SK-N-SH (cell line): ENCODE measurements around the gene ZNF784. TPM values are rescaled to one million over a fixed set of nuclear protein-coding genes. Genes with fewer than 3 reads are reported as not detected.

Experiments
- CTCF ChIA-PET: fragments of 300-600, 350-600 bp; formaldehyde crosslinking; extraction: SDS; loops from one replicate; lab custom pipeline; 2021; lab: Yijun Ruan, JAX
- POLR2A ChIA-PET: fragments of 350-600 bp; sonication (Branson Sonifier 250); formaldehyde crosslinking; extraction: SDS; loops from one replicate; lab custom pipeline; 2020; ENCODE audit warnings: antibody characterized with exemption, inconsistent platforms; lab: Yijun Ruan, JAX
- DNase-seq: peaks from one replicate; pipeline ENCODE4 v3.0.0; 2012
- H2AFZ ChIP-seq: fragments of 200-600 bp; sonication (generic); 2 replicates; pipeline ENCODE4 v1.8.1; 2016; ENCODE audit warnings: antibody characterized with exemption, mild to moderate bottlenecking, low read depth
- H3F3A ChIP-seq: fragments of 200-600 bp; sonication (generic); replicated peaks from 2 replicates; pipeline ENCODE3; 2016; ENCODE audit warnings: antibody characterized with exemption, mild to moderate bottlenecking; ENCODE audit not compliant: insufficient read depth
- H3K27ac ChIP-seq, 2 experiments: fragments of 200-500 bp in 1 of 2; fragments of 200-600 bp in 1 of 2; sonication (Bioruptor generic) in 1 of 2; sonication (generic), shearing (Covaris generic) in 1 of 2; 2 replicates each; pipeline versions ENCODE4 v1.5.1 to v1.6.1; 2014 to 2016; ENCODE audit warnings: low read depth in 2 of 2, inconsistent platforms in 1 of 2, low read length in 1 of 2, mild to moderate bottlenecking in 1 of 2, mixed read lengths in 1 of 2
- H3K27me3 ChIP-seq: fragments of 200-600 bp; sonication (generic), shearing (Covaris generic); 2 replicates; pipeline ENCODE4 v1.6.1; 2016; ENCODE audit warnings: mixed run types; ENCODE audit not compliant: insufficient read depth
- H3K36me3 ChIP-seq, 2 experiments: fragments of 200-500 bp in 1 of 2; fragments of 200-600 bp in 1 of 2; sonication (Bioruptor generic) in 1 of 2; sonication (generic) in 1 of 2; replicated peaks in 1 of 2; 2 replicates each; pipeline versions ENCODE3 to v1.5.1; 2014 to 2016; ENCODE audit warnings: low read length in 1 of 2, mild to moderate bottlenecking in 1 of 2; ENCODE audit not compliant: insufficient read depth in 2 of 2, control insufficient read depth in 1 of 2
- H3K4me1 ChIP-seq, 2 experiments: fragments of 200-500 bp in 1 of 2; fragments of 200-600 bp in 1 of 2; sonication (Bioruptor generic) in 1 of 2; sonication (generic), shearing (Covaris generic) in 1 of 2; 2 replicates each; pipeline versions ENCODE4 v1.5.1 to v1.6.1; 2014 to 2016; ENCODE audit warnings: low read depth in 1 of 2, low read length in 1 of 2, mixed run types in 1 of 2; ENCODE audit not compliant: insufficient read depth in 2 of 2, control insufficient read depth in 1 of 2
- H3K4me2 ChIP-seq: fragments of 200-600 bp; sonication (generic), shearing (Covaris generic); 2 replicates; pipeline ENCODE4 v1.6.1; 2017; ENCODE audit warnings: mixed run types
- H3K4me3 ChIP-seq, 2 experiments: fragments of 200-500 bp in 1 of 2; fragments of 200-600 bp in 1 of 2; sonication (Bioruptor generic) in 1 of 2; sonication (generic), shearing (Covaris generic) in 1 of 2; 2 replicates each; pipeline versions ENCODE4 v1.5.1 to v1.8.1; 2014 to 2016; ENCODE audit warnings: low read depth in 2 of 2, inconsistent platforms in 1 of 2, low read length in 1 of 2, mild to moderate bottlenecking in 1 of 2, mixed read lengths in 1 of 2, moderate library complexity in 1 of 2
- H3K79me2 ChIP-seq: fragments of 200-600 bp; sonication (generic); 2 replicates; pipeline ENCODE4 v1.8.1; 2017; ENCODE audit warnings: mild to moderate bottlenecking; ENCODE audit not compliant: insufficient read depth
- H3K9ac ChIP-seq: fragments of 200-600 bp; sonication (generic); 2 replicates; pipeline ENCODE4 v1.6.1; 2017; ENCODE audit warnings: mixed run types
- H3K9me2 ChIP-seq: fragments of 200-600 bp; sonication (generic); 2 replicates; pipeline ENCODE4 v1.6.1; 2017; ENCODE audit warnings: mixed run types
- H3K9me3 ChIP-seq: fragments of 200-600 bp; sonication (generic); 2 replicates; pipeline ENCODE4 v1.6.1; 2017; ENCODE audit warnings: mixed run types, mild to moderate bottlenecking, moderate library complexity
- H4K20me1 ChIP-seq: fragments of 200-600 bp; sonication (generic); 2 replicates; pipeline ENCODE4 v1.6.1; 2017; ENCODE audit warnings: mild to moderate bottlenecking, mixed run types; ENCODE audit not compliant: insufficient read depth
- CHD2 ChIP-seq: fragments of 150-350 bp; IDR thresholded peaks from 2 replicates; pipeline ENCODE4 v1.6.1; 2018; ENCODE audit warnings: low read length; ENCODE audit not compliant: partially characterized antibody
- FOSL2 ChIP-seq: IDR thresholded peaks from 2 replicates; pipeline ENCODE4 v1.4.0; 2012; ENCODE audit warnings: low read depth, mild to moderate bottlenecking, moderate library complexity, borderline replicate concordance
- FOXJ3 ChIP-seq: sonication (generic); formaldehyde crosslinking; IDR thresholded peaks from 2 replicates; pipeline ENCODE4 v1.5.1; 2020; ENCODE audit warnings: mild to moderate bottlenecking, missing genetic modification reagents
- GATA2 ChIP-seq: sonication (generic); formaldehyde crosslinking; IDR thresholded peaks from 2 replicates; pipeline ENCODE4 v1.5.0; 2020; ENCODE audit warnings: mild to moderate bottlenecking, missing genetic modification reagents
- IRF3 ChIP-seq: fragments of 150-350 bp; IDR thresholded peaks from 2 replicates; pipeline ENCODE4 v1.6.1; 2016; ENCODE audit warnings: mild to moderate bottlenecking, low read depth, low read length
- JUND ChIP-seq: IDR thresholded peaks from 2 replicates; pipeline ENCODE4 v1.4.0; 2012
- NFIC ChIP-seq: IDR thresholded peaks from 2 replicates; pipeline ENCODE4 v1.4.0; 2012; ENCODE audit warnings: borderline replicate concordance
- RCOR1 ChIP-seq: fragments of 150-350 bp; IDR thresholded peaks from 2 replicates; pipeline ENCODE4 v1.6.1; 2017; ENCODE audit warnings: antibody characterized with exemption, low read length
- RXRA ChIP-seq: IDR thresholded peaks from 2 replicates; pipeline ENCODE4 v1.4.0; 2012; ENCODE audit warnings: low read depth, mild to moderate bottlenecking, borderline replicate concordance
- SIN3A ChIP-seq: IDR thresholded peaks from 2 replicates; pipeline ENCODE4 v1.6.1; 2012; ENCODE audit warnings: low read depth, mild to moderate bottlenecking, low read length, moderate library complexity, borderline replicate concordance
- TCF12 ChIP-seq: IDR thresholded peaks from 2 replicates; pipeline ENCODE4 v1.4.0; 2012
- WGBS: methylation state at CpG from one replicate; pipeline ENCODE4 v1.1.6; 2017; ENCODE audit warnings: low lambda C conversion rate; 5-methylcytosine and 5-hydroxymethylcytosine counted together
- polyA plus RNA-seq, 3 experiments: library from polyadenylated mRNA; depleted of rRNA; stranded (reverse); fragments of >200 nt; gene quantifications; 2 replicates each; pipeline ENCODE4 v1.2.3, GENCODE V29; 2012
- TF ChIP-seq, protein P1 (sequence below): fragments of 200-600 bp; sonication (generic); IDR thresholded peaks from 2 replicates; pipeline ENCODE4 v1.6.1; 2017; ENCODE audit warnings: antibody characterized with exemption, mild to moderate bottlenecking, moderate library complexity
- TF ChIP-seq, protein P2 (sequence below): IDR thresholded peaks from 2 replicates; pipeline ENCODE4 v1.4.0; 2012; ENCODE audit warnings: low read depth, borderline replicate concordance
- TF ChIP-seq, protein P3 (sequence below): IDR thresholded peaks from 2 replicates; pipeline ENCODE4 v1.4.0; 2012; ENCODE audit warnings: low read depth

The ZNF784 gene
- polyA plus RNA-seq, 1 of the 3 experiments (the other 2 are of a cell fraction), result 5.5 TPM

GRCh38 chr19:55650602-55651230 lies 26.4 kb upstream of the ZNF784 start:
- Histone ChIP-seq H3K9me3 (no peaks in the 10 kb centered on the region), H3K4me1 (peaks cover 5 to 21% of the 10 kb centered on the region in 2 experiments; a peak in 2 of 4 replicates), H3K4me3 (no peak overlapping the region), H3K4me2 (no peak overlapping the region), H3K9me2 (no peaks in the 10 kb centered on the region), H3K36me3 (peaks cover 1 to 18% of the 10 kb centered on the region in 2 experiments), H3K27me3 (no peaks in the 10 kb centered on the region), H3F3A (peaks cover 18% of the 10 kb centered on the region), H3K79me2 (peaks cover 21% of the 10 kb centered on the region), H3K27ac (no peak overlapping the region; a peak in 1 of 4 replicates), H3K9ac (no peak overlapping the region), H4K20me1 (peaks cover 3% of the 10 kb centered on the region)
- WGBS, result 89% methylated on average over 8 of the region's 17 CpGs
- ChIA-PET POLR2A (no interaction called here), CTCF (interaction anchor here (4.5 kb wide), 1 partner anchor 18 kb away, joined by 30 read pairs; no protein-coding TSS in a partner anchor)
- peak; percentile 3 for DNase-seq
- TF ChIP-seq JUND (no peak), FOSL2 (no peak), CHD2 (no peak), RXRA (no peak), IRF3 (no peak), FOXJ3 (no peak), RCOR1 (no peak), SIN3A (no peak), NFIC (no peak), TCF12 (no peak), GATA2 (CRISPR knock-in tag) (no peak)
- TF ChIP-seq, protein P1, sequence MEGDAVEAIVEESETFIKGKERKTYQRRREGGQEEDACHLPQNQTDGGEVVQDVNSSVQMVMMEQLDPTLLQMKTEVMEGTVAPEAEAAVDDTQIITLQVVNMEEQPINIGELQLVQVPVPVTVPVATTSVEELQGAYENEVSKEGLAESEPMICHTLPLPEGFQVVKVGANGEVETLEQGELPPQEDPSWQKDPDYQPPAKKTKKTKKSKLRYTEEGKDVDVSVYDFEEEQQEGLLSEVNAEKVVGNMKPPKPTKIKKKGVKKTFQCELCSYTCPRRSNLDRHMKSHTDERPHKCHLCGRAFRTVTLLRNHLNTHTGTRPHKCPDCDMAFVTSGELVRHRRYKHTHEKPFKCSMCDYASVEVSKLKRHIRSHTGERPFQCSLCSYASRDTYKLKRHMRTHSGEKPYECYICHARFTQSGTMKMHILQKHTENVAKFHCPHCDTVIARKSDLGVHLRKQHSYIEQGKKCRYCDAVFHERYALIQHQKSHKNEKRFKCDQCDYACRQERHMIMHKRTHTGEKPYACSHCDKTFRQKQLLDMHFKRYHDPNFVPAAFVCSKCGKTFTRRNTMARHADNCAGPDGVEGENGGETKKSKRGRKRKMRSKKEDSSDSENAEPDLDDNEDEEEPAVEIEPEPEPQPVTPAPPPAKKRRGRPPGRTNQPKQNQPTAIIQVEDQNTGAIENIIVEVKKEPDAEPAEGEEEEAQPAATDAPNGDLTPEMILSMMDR, result no peak
- TF ChIP-seq, protein P2, sequence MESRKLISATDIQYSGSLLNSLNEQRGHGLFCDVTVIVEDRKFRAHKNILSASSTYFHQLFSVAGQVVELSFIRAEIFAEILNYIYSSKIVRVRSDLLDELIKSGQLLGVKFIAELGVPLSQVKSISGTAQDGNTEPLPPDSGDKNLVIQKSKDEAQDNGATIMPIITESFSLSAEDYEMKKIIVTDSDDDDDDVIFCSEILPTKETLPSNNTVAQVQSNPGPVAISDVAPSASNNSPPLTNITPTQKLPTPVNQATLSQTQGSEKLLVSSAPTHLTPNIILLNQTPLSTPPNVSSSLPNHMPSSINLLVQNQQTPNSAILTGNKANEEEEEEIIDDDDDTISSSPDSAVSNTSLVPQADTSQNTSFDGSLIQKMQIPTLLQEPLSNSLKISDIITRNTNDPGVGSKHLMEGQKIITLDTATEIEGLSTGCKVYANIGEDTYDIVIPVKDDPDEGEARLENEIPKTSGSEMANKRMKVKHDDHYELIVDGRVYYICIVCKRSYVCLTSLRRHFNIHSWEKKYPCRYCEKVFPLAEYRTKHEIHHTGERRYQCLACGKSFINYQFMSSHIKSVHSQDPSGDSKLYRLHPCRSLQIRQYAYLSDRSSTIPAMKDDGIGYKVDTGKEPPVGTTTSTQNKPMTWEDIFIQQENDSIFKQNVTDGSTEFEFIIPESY, result no peak
- TF ChIP-seq, protein P3, sequence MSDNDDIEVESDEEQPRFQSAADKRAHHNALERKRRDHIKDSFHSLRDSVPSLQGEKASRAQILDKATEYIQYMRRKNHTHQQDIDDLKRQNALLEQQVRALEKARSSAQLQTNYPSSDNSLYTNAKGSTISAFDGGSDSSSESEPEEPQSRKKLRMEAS, result no peak
- TF ChIP-seq, all 33 proteins: peak for 0
- no peak overlapping the region for H2AFZ ChIP-seq
